IMR-90 (cell line): Measurements from ENCODE around the gene CPAMD8. TPM values are rescaled to one million over a fixed set of nuclear protein-coding genes. Genes with fewer than 3 reads are reported as not detected.

Source experiments
- ATAC-seq: fragments of 200-7000 bp; cut with Tn5 transposase; 2 replicates; pipeline ENCODE4 v1.9.1; 2020; ENCODE audit warnings: low read depth, mild to moderate bottlenecking, moderate library complexity
- BruUV-seq: library from RNA; stranded (reverse); fragments of 400-500 nt; replicated peaks from 2 replicates; lab custom pipeline; 2021; lab: Mats Ljungman, UMichigan
- CTCF ChIA-PET: fragments of 300-600 bp; formaldehyde crosslinking; extraction: SDS; loops from one replicate; lab custom pipeline; 2021; ENCODE audit warnings: antibody characterized with exemption; lab: Yijun Ruan, JAX
- POLR2A ChIA-PET: fragments of 300-600 bp; sonication (Branson Sonifier 250); formaldehyde crosslinking; loops from one replicate; lab custom pipeline; 2022; ENCODE audit warnings: antibody characterized with exemption; ENCODE audit not compliant: unreplicated experiment; lab: Charles Lee
- DNase-seq: peaks from one replicate; pipeline ENCODE4 v3.0.0; 2013
- H2AFZ ChIP-seq: replicated peaks from 2 replicates; pipeline ENCODE3; 2013; ENCODE audit warnings: low read length, mild to moderate bottlenecking; ENCODE audit not compliant: poor library complexity
- H2AK5ac ChIP-seq: 2 replicates; pipeline ENCODE4 v1.6.1; 2013; ENCODE audit warnings: low read depth, low read length, inconsistent platforms
- H2AK9ac ChIP-seq: replicated peaks from 2 replicates; pipeline ENCODE3; 2013; ENCODE audit warnings: mild to moderate bottlenecking, low read depth, low read length, moderate library complexity; ENCODE audit not compliant: poor library complexity
- H2BK120ac ChIP-seq: 2 replicates; pipeline ENCODE4 v1.6.1; 2013; ENCODE audit warnings: low read depth, low read length, inconsistent platforms
- H2BK15ac ChIP-seq: 3 replicates; pipeline ENCODE4 v1.6.1; 2013; ENCODE audit warnings: low read depth, low read length, inconsistent platforms
- H2BK20ac ChIP-seq: 2 replicates; pipeline ENCODE4 v1.6.1; 2013; ENCODE audit warnings: low read depth, mild to moderate bottlenecking, inconsistent platforms, low read length, moderate library complexity
- H2BK5ac ChIP-seq: 2 replicates; pipeline ENCODE4 v1.6.1; 2013; ENCODE audit warnings: mild to moderate bottlenecking, low read depth, low read length, inconsistent platforms; ENCODE audit not compliant: poor library complexity, severe bottlenecking
- H3K14ac ChIP-seq: replicated peaks from 2 replicates; pipeline ENCODE4 v1.6.1; 2013; ENCODE audit warnings: low read depth, low read length, inconsistent platforms
- H3K18ac ChIP-seq: 2 replicates; pipeline ENCODE4 v1.6.1; 2013; ENCODE audit warnings: low read depth, low read length, control low read depth
- H3K23ac ChIP-seq: 2 replicates; pipeline ENCODE4 v1.6.1; 2013; ENCODE audit warnings: low read depth, low read length, inconsistent platforms
- H3K27ac ChIP-seq: 2 replicates; pipeline ENCODE4 v1.5.1; 2013; ENCODE audit warnings: mild to moderate bottlenecking, control low read depth, low read length; ENCODE audit not compliant: insufficient read depth
- H3K27me3 ChIP-seq: 2 replicates; pipeline ENCODE4 v1.6.1; 2013; ENCODE audit warnings: low read length; ENCODE audit not compliant: control insufficient read depth, insufficient read depth
- H3K36me3 ChIP-seq: 2 replicates; pipeline ENCODE4 v1.6.1; 2013; ENCODE audit warnings: low read length, mixed read lengths; ENCODE audit not compliant: control insufficient read depth, insufficient read depth
- H3K4ac ChIP-seq: 2 replicates; pipeline ENCODE4 v1.6.1; 2013; ENCODE audit warnings: low read depth, low read length, inconsistent platforms
- H3K4me1 ChIP-seq: 2 replicates; pipeline ENCODE4 v1.6.1; 2013; ENCODE audit warnings: low read length, mixed read lengths; ENCODE audit not compliant: control insufficient read depth, insufficient read depth
- H3K4me2 ChIP-seq: 2 replicates; pipeline ENCODE4 v1.6.1; 2013; ENCODE audit warnings: low read depth, mild to moderate bottlenecking, control low read depth, low read length, moderate library complexity
- H3K4me3 ChIP-seq: 2 replicates; pipeline ENCODE4 v1.5.1; 2013; ENCODE audit warnings: low read depth, mild to moderate bottlenecking, control low read depth, low read length, moderate library complexity; ENCODE audit not compliant: insufficient read depth
- H3K56ac ChIP-seq: 2 replicates; pipeline ENCODE4 v1.6.1; 2013; ENCODE audit warnings: low read length, inconsistent platforms; ENCODE audit not compliant: insufficient read depth; ENCODE audit errors: extremely low read depth
- H3K79me1 ChIP-seq, 2 experiments: 2 replicates each; pipeline ENCODE4 v1.6.1; 2013; ENCODE audit warnings: low read length in 2 of 2, inconsistent platforms in 1 of 2, low read depth in 1 of 2
- H3K9ac ChIP-seq: 2 replicates; pipeline ENCODE4 v1.6.1; 2013; ENCODE audit warnings: low read depth, low read length, control low read depth
- H3K9me1 ChIP-seq: 2 replicates; pipeline ENCODE4 v1.6.1; 2013; ENCODE audit warnings: low read length, inconsistent platforms; ENCODE audit not compliant: insufficient read depth
- H3K9me3 ChIP-seq: 2 replicates; pipeline ENCODE4 v1.6.1; 2013; ENCODE audit warnings: low read length; ENCODE audit not compliant: control insufficient read depth, insufficient read depth
- H4K20me1 ChIP-seq: 2 replicates; pipeline ENCODE4 v1.6.1; 2013; ENCODE audit warnings: low read length, inconsistent platforms; ENCODE audit not compliant: insufficient read depth
- H4K5ac ChIP-seq: 2 replicates; pipeline ENCODE4 v1.6.1; 2013; ENCODE audit warnings: mild to moderate bottlenecking, low read depth, low read length, control low read depth
- H4K8ac ChIP-seq, 2 experiments: 2 replicates each; pipeline ENCODE4 v1.6.1; 2013; ENCODE audit warnings: low read depth in 2 of 2, low read length in 2 of 2, control low read depth in 1 of 2, inconsistent platforms in 1 of 2
- H4K91ac ChIP-seq: 2 replicates; pipeline ENCODE4 v1.6.1; 2013; ENCODE audit warnings: low read depth, low read length, inconsistent platforms; ENCODE audit not compliant: insufficient read depth
- CHD1 ChIP-seq: IDR thresholded peaks from 2 replicates; pipeline ENCODE4 v1.6.1; 2012; ENCODE audit warnings: low read depth, low read length, improper control_type of control experiment
- CTCF ChIP-seq: conservative IDR thresholded peaks from 2 replicates; pipeline ENCODE4 v1.5.1; 2012; ENCODE audit warnings: mild to moderate bottlenecking, low read depth, low read length, improper control_type of control experiment
- ELK1 ChIP-seq: fragments of 150-350 bp; IDR thresholded peaks from 2 replicates; pipeline ENCODE4 v1.6.1; 2016; ENCODE audit warnings: low read depth, mild to moderate bottlenecking, low read length, moderate library complexity, borderline replicate concordance
- FOS ChIP-seq: fragments of 150-350 bp; IDR thresholded peaks from 2 replicates; pipeline ENCODE4 v1.6.1; 2016; ENCODE audit warnings: low read depth, low read length
- MAFK ChIP-seq: IDR thresholded peaks from 2 replicates; pipeline ENCODE4 v1.6.1; 2012; ENCODE audit warnings: low read depth, low read length, improper control_type of control experiment
- MAZ ChIP-seq: IDR thresholded peaks from 2 replicates; pipeline ENCODE4 v1.6.1; 2012; ENCODE audit warnings: low read depth, mild to moderate bottlenecking, low read length, improper control_type of control experiment, moderate library complexity, borderline replicate concordance
- NFE2L2 ChIP-seq: fragments of 150-350 bp; IDR thresholded peaks from 2 replicates; pipeline ENCODE4 v1.6.1; 2016; ENCODE audit warnings: low read depth, mild to moderate bottlenecking, low read length
- RAD21 ChIP-seq: IDR thresholded peaks from 2 replicates; pipeline ENCODE4 v1.6.1; 2012; ENCODE audit warnings: low read length, improper control_type of control experiment
- RCOR1 ChIP-seq: IDR thresholded peaks from 2 replicates; pipeline ENCODE4 v1.6.1; 2012; ENCODE audit warnings: mild to moderate bottlenecking, low read length, improper control_type of control experiment; ENCODE audit not compliant: insufficient replicate concordance
- RFX5 ChIP-seq: IDR thresholded peaks from 2 replicates; pipeline ENCODE4 v1.8.0; 2012; ENCODE audit warnings: low read depth, mild to moderate bottlenecking, low read length, moderate library complexity
- WGBS, 2 experiments: methylation state at CpG; one replicate each; pipeline versions ENCODE4 v1.1.5 to v1.1.7; 2013; ENCODE audit warnings: missing lambda C conversion rate in 2 of 2; ENCODE audit not compliant: insufficient read length in 1 of 2; ENCODE audit errors: extremely low coverage in 2 of 2; 5-methylcytosine and 5-hydroxymethylcytosine counted together
- dilution Hi-C: fragments of 300-500 bp; cut with HindIII; formaldehyde crosslinking; loops from one replicate; pipeline ENCODE4 v1.14.3; 2018; ENCODE audit warnings: low sequenced_read_pairs; ENCODE audit not compliant: unreplicated experiment
- in situ Hi-C: fragments of 300-500 bp; cut with MboI; formaldehyde crosslinking; loops from 3 replicates; pipeline ENCODE4 v1.14.3; 2019; ENCODE audit warnings: low sequenced_read_pairs, inconsistent platforms, mixed read lengths
- intact Hi-C: fragments of 100-400 bp; cut with micrococcal nuclease; formaldehyde crosslinking; loops from 2 replicates; pipeline ENCODE4 v1.10.0; 2022
- polyA plus RNA-seq, 3 experiments: library from polyadenylated mRNA; depleted of rRNA; stranded (reverse); fragments of >200 nt; gene quantifications; 2 replicates each; pipeline ENCODE4 v1.2.3, GENCODE V29; 2012; ENCODE audit warnings: low replicate concordance in 1 of 3
- total RNA-seq: library from RNA; depleted of rRNA; stranded (reverse); fragments of >200 nt; gene quantifications from 2 replicates; pipeline ENCODE4 v1.2.3, GENCODE V29; 2012

The CPAMD8 gene
- total and polyA plus RNA-seq, 2 of the 4 experiments (the other 2 are of a cell fraction): 0.36 to 0.79 TPM

- Histone ChIP-seq H2BK15ac (no peak overlapping the region), H2AK9ac (no peak overlapping the region), H2BK20ac (no peak overlapping the region), H2BK5ac (no peak overlapping the region), H3K14ac (no peak overlapping the region), H3K9me1 (peaks cover 2% of the 10 kb centered on the region; the same call in 1 of the 2 replicates), H3K4me3 (no peak overlapping the region), H4K91ac (no peak overlapping the region), H3K56ac (no peak overlapping the region), H3K4ac (no peak overlapping the region), H4K5ac (no peak overlapping the region), H3K9ac (no peak overlapping the region), H3K4me2 (no peak overlapping the region), H2AK5ac (0 out of 2 replicates have a peak overlapping the region, but pooled peaks have one; percentile 28), H2AFZ (peak overlapping the region; percentile 37), H3K4me1 (peaks cover 5% of the 10 kb centered on the region), H3K23ac (no peak overlapping the region), H2BK120ac (no peak overlapping the region), H3K27ac (no peak overlapping the region), H3K18ac (no peak overlapping the region), H3K79me1 (peaks cover 42 to 68% of the 10 kb centered on the region in 2 experiments), H4K8ac (no peak overlapping the region), H4K20me1 (peaks cover 10% of the 10 kb centered on the region; the same call in 1 of the 2 replicates), H3K9me3 (no peaks in the 10 kb centered on the region), H3K36me3 (peaks cover 3% of the 10 kb centered on the region; the same call in 1 of the 2 replicates), H3K27me3 (no peaks in the 10 kb centered on the region)
- dilution Hi-C loops: no loop called here
- DNase-seq (no peak), ATAC-seq (no peak)
- in situ Hi-C loops: no loop called here
- intact Hi-C loops: no loop called here
- CTCF ChIA-PET: interaction anchor here (0.6 kb wide), 1 partner anchor 21 kb away, joined by 3 read pairs; no protein-coding TSS in a partner anchor
- WGBS, 2 experiments: no CpG with 5 or more reads among the region's 9 CpGs
- TF ChIP-seq NFE2L2: no peak
- TF ChIP-seq ELK1: no peak
- TF ChIP-seq RFX5: no peak
- TF ChIP-seq CHD1: no peak
- no peak for TF ChIP-seq MAFK
- no peak for TF ChIP-seq FOS
- no peak for TF ChIP-seq RAD21
- TF ChIP-seq RCOR1: no peak
- TF ChIP-seq CTCF: no peak
- TF ChIP-seq MAZ: no peak
- POLR2A ChIA-PET: no interaction called here
- no TSS peak for BruUV-seq
Measured at GRCh38 chr19:17069193-17069592, 42.6 kb upstream of the CPAMD8 start.
